ENCODE data around the gene SIRPA.

Gene SIRPA

GRCh38 chr20:1933465-1933870 is 38.3 kb downstream of the SIRPA start:
- DNase-seq (ENCODE audit: low read depth): no peak

GRCh38 chr20:1934156-1934555 is 38.9 kb downstream of the SIRPA start:
- no peak for DNase-seq (ENCODE audit: low read depth)

GRCh38 chr20:1934721-1935573 is 39.7 kb downstream of the SIRPA start:
- no peak for DNase-seq (ENCODE audit: low read depth)

GRCh38 chr20:1935696-1936366 is 40.6 kb downstream of the SIRPA start:
- no peak for DNase-seq (ENCODE audit: low read depth)

- no peak for DNase-seq (ENCODE audit: low read depth)
Measured at GRCh38 chr20:1937316-1937976, 42.2 kb downstream of the SIRPA start.

GRCh38 chr20:1938464-1939269 is 43.5 kb downstream of the SIRPA start:
- DNase-seq (ENCODE audit: low read depth): no peak

- DNase-seq (ENCODE audit: low read depth): no peak
Measured at GRCh38 chr20:1939270-1939595, 44.0 kb downstream of the SIRPA start.

- DNase-seq (ENCODE audit: low read depth): no peak
Measured at GRCh38 chr20:1940581-1940980, 45.4 kb downstream of the SIRPA start.

- DNase-seq (ENCODE audit: low read depth): no peak
Measured at GRCh38 chr20:1941226-1941625, 46.0 kb downstream of the SIRPA start.

- DNase-seq (ENCODE audit: low read depth): no peak
Measured at GRCh38 chr20:1942061-1942460, 46.9 kb downstream of the SIRPA start.

- DNase-seq (ENCODE audit: low read depth): no peak
Measured at GRCh38 chr20:1942486-1943274, 47.5 kb downstream of the SIRPA start.

GRCh38 chr20:1943275-1944002 is 48.2 kb downstream of the SIRPA start:
- DNase-seq (ENCODE audit: low read depth): no peak

- DNase-seq (ENCODE audit: low read depth): no peak
Measured at GRCh38 chr20:1944345-1945091, 49.3 kb downstream of the SIRPA start.

GRCh38 chr20:1945134-1945618 is 50.0 kb downstream of the SIRPA start:
- no peak for DNase-seq (ENCODE audit: low read depth)

GRCh38 chr20:1945660-1946059 is 50.5 kb downstream of the SIRPA start:
- DNase-seq (ENCODE audit: low read depth): no peak

GRCh38 chr20:1946442-1946761 is 51.2 kb downstream of the SIRPA start:
- no peak for DNase-seq (ENCODE audit: low read depth)

GRCh38 chr20:1946762-1947534 is 51.7 kb downstream of the SIRPA start:
- no peak for DNase-seq (ENCODE audit: low read depth)

GRCh38 chr20:1947535-1947846 is 52.3 kb downstream of the SIRPA start:
- DNase-seq (ENCODE audit: low read depth): no peak

GRCh38 chr20:1949347-1950100 is 54.3 kb downstream of the SIRPA start:
- DNase-seq (ENCODE audit: low read depth): no peak
